GM19238 (cell line): ENCODE results near the gene PDCD1LG2.

Source experiments
- DNase-seq: peaks from one replicate; pipeline ENCODE4 v3.0.0; 2011; ENCODE audit warnings: low spot score; ENCODE audit not compliant: insufficient read length

The PDCD1LG2 gene

GRCh38 chr9:5608298-5609225 lies 98.2 kb downstream of the PDCD1LG2 start:
- DNase-seq: no peak

DNA sequence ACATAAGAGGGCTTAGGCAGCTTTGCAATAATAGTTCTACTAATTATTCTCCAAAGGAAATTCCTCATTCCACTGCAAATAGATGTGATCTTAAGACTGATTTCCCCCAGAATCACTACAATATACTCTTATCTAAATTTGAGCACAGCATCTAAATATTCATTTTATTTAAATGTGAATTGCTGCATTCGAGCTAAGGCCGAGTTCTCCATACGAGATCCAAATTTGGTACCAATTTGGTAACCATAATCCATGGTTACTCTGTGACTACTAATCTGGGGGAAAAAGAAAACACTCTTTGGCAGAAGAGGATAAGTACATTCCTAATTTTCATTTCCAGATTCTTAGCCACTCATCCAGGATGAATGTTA lies 98.9 kb downstream of the PDCD1LG2 start:
- no peak for DNase-seq

- no peak for DNase-seq
These were observed 100.2 kb downstream of the PDCD1LG2 start for GRCh38 chr9:5610491-5610890.

- DNase-seq: no peak
These were observed 101.2 kb downstream of the PDCD1LG2 start for GRCh38 chr9:5611321-5612184.

DNA sequence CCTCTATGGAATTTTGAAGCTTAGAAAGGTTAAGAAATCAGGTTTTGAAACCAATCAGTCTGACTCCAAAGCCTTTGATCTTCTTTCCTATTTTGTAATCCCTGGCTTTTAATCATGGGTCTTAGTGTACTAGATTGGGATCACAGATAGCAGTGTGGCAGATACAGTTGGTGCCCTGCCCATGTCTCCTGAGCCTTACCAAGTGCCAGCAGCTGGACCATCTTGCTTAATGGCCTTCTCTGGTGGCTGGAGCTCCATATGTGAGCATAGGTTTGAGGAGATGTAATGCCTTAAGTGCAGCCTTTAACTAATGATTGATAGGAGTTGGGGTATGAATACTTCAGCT lies 101.8 kb downstream of the PDCD1LG2 start:
- DNase-seq: no peak

- DNase-seq: no peak
These were observed 103.9 kb downstream of the PDCD1LG2 start for GRCh38 chr9:5614192-5614591.

DNA sequence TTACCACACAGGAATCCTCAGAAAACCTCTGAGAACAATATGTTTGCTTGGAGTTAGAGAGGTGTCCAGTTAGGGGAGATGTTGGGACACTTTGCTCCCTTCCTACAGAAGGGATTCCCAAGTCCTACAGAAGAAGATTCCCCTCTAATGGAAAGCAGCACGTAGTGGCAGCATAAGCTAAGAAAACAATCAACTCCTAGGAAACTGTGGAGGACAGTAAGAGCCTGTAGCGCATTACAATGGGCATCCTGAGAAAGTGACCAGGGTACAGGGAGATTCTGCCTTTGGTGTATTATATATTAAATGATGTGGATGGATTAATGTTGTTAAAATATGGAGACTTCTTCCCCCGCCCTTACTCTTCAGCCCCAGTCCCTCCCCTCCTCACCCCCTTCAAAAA lies 104.7 kb downstream of the PDCD1LG2 start:
- no peak for DNase-seq

- DNase-seq: no peak
These were observed 107.4 kb downstream of the PDCD1LG2 start for GRCh38 chr9:5617749-5618148.

DNA sequence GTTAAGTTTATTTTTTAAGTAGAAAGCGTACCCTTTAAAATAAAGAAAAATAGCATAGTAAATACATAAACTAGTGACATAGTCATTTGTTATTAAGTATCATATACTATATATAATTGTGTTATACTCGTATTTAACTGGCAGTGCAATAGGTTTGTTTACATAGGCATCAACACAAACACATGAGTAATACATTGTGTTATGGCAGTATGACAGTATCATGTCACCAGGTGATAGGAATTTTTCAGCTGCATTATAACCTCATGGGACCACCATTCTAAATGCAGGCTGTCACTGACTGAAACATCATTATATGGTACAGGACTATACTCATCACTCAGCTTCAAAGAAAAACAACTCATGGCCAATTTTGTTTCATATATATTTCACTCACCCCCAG lies 110.2 kb downstream of the PDCD1LG2 start:
- DNase-seq: no peak
